NCI-H1694 (cell line): ENCODE results near the gene CD28.

Source experiments
- DNase-seq: peaks from one replicate; lab custom pipeline; 2025; lab: John Stamatoyannopoulos, UW

The CD28 gene

DNA sequence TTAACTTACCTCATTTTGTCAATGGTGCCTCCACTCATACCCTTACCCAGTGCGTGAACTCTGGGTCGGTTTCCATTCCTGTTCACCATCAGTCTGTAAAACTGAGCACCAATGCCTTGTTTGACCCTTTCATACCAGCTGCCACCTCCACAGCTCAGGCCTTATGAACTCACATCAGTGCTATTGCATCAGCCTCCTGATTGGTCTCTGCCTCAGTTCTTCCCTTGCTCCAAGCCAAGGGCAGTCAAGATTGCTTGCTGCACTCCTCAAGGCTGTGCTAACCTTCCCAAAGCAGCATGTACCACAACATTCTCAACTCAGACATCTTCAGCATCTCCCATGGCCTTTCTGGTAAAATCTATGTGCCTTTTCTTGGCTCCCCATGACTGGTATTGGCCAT is 9.3 kb downstream of the CD28 start:
- DNase-seq = no peak

DNA sequence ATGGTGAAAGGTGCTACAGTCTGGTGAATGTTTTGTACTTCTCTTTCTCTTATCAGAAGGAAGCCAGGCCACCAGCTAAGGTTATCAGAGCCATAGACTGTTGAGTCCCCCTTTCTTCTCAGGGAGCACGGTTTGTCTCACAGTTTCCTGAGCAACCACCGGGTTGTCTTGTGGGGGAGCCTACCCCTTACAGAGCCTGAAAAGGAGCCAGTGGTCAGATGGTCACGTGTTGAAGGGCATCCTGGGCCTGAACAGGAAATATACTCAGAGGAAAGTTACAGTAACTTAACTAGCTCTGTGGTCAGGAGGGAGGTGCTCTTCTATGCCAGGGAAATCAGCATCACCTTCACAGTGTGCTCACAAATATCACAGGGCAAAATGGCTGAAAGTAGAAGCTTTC is 11.6 kb downstream of the CD28 start:
- DNase-seq = no peak

DNA sequence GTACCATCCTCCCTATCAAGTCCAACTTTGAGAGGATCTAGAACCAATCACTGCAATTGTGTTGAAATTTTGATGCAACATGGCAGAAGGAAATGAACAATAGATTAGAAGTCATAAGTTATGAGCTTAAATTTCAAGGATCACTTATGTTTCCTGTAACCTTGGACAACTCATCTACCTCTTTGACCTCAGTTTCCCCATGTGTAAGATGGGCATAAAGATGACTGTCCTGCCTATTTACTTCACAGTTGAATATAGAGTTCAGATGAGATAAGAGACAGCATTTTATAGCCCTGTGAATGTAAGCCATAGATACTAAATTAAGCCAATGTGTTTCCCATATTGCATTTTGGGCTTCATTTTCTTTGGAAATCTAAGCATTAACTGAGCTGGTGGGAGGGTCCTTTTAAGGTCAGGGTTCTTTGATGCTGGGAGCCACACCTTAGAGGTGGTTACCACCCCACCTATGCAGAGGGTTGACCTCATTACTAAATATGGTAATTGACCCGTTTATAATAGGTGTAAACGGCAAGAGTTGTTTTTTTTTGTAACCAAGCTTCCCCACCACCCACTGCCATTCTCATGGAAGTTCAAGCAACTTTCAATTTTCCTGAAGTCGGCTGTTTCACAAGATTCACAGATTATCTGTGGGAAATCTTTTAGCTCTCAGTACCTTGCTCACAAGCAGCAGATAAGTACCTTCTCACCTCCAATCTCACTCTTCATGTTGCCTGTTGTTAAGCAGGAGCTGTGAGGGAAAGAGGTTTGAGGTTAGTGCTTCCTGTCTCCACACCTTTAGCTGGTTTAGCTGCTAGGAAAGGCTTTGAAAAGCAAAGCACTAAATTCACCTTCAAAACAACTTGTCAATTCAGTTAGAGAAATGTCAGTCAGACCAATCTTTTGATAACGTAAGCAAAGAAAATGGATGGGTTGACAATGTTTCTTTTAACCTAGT is 13.3 kb downstream of the CD28 start:
- DNase-seq = no peak

DNA sequence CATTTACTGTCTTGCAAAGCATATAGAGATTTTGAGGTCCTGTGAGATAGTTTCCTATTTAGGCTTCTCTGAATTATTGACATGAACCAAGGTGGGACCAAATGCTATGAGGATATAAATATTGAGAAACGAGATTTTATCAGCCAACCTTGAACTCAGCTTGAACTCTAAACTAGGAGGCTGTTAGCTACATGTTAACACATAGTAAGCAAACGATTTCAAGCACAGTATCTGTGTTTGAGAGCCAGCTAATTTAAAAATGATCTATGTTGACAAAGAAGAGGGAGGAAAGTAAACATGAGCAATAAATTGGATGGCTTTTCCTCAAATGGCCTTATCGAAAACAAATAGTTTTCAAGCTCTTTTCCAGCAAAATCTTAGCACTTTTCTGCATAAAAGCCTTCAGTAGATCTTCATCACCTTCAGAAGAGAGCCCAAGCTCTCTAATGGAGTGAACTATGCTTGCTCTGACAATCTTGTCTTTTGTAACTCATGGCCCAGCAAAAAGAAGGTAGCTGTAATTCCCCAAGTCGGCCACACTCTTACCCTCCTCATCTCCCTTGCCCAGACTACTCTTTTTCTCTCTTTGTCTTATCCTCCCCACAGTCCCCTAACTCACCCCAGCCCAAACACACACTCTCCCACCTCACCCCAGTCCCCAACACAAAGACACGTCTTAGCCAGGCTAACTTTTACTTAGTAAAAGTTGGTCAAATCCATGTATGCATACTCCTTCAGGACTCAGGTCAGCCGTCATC is 14.7 kb downstream of the CD28 start:
- DNase-seq = no peak

DNA sequence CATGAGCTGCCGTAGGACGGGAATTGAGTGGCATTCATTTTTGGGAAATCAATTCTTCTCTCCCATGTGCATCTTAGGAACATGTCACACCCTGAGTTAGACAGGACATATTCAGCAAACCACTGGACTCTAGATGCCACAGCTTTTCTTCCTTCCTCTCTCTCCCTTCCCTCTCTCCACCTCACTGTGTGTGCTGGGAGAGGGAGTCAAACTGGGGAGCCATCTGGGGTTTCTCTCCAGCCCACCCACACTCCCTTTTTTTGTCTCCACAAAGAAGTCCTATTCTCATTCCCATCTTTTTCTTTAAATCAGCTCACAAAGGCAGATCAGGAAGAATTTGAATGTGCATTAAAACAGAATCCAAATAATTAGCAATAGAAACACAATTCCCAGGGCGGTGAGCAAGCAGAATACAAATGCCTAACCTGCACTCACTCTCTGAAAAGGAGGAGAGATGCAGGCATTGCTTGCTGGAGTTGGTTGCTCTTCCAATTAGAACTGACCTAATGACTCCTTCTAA is 15.4 kb downstream of the CD28 start:
- no peak for DNase-seq

DNA sequence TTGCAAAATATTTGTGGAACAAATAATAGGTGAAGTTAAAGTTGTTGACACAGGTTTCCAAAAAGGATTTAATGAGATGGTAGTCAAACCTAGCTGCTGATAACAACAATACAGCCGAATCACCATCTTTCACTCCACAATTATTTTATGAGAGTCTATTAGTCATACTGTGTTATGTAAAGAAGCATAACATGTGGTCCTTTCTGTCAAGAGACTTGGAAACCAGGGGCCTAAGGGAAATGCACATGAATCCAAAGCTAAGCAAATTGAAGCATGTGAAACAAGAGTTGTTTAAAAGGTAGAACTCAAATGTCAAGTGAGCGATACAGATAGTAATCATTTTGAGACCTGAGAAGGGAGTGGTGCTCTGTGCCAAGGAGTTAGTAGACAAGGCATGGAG is 16.0 kb downstream of the CD28 start:
- DNase-seq = no peak

DNA sequence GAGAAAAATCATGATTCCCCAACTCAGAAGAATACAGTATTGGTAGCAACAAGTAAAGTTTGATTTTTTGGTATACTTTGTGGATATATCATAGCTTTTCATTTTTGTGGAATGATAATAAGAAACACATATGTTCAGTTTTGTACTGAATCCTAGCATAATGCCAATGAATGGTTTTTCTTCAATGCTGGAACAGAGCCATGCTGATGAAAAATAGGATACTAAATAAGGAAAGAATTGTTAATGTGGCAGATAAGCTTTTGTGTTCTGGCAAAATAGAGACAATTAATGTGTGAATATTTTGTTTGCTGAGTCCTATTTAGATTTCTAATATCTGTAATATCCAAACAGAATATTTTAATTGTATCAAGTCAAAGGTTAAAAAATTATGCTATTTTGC is 21.9 kb downstream of the CD28 start:
- DNase-seq = no peak

DNA sequence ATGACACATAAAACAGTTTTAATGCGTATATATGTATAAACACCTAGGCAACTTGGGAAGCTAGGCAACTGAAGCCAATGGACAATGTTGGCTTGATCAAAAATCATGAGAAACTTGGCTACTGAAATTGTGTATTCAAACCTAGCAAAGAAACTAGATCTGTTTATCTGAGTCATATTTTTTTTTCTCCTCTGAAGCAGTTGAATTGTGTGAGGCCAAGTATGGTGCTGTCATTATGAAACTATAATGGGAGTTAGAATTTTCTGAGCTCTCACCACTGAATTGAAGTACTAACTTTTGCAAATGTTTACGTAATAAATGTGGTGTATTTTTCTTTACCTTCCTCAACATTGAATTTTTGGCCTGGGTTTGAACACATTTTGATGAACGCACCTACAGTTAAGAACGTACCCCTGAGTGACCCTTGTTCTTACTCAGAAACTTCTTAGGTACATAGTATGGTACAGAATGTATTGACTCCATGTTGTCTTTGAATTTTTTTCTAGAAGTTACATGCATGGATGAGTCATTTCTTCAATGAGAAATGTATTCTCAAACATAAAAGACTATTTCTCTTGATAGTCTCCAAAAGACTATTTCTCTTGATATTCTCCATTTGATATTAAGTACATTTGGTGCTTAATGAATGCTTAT is 23.8 kb downstream of the CD28 start:
- DNase-seq = no peak

DNA sequence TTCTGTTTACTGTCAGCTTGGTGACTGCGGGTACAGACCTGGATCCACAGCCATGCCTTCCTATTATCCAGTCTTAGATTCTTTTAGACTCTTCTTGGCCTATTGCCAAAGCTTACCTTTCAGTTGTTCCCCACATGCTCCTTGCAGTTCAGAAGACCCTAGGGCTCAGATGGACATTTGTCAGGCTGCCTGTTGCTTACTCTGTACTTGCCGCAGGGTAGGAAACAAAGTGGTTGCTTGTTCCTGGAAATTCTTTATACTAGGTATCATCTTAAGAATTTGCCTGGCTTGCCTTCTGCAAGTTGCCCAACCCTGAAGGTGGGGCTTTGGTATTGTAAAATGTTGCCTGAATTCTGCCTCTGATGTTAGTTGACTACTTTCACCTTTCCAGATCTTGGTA is 24.4 kb downstream of the CD28 start:
- DNase-seq = no peak

DNA sequence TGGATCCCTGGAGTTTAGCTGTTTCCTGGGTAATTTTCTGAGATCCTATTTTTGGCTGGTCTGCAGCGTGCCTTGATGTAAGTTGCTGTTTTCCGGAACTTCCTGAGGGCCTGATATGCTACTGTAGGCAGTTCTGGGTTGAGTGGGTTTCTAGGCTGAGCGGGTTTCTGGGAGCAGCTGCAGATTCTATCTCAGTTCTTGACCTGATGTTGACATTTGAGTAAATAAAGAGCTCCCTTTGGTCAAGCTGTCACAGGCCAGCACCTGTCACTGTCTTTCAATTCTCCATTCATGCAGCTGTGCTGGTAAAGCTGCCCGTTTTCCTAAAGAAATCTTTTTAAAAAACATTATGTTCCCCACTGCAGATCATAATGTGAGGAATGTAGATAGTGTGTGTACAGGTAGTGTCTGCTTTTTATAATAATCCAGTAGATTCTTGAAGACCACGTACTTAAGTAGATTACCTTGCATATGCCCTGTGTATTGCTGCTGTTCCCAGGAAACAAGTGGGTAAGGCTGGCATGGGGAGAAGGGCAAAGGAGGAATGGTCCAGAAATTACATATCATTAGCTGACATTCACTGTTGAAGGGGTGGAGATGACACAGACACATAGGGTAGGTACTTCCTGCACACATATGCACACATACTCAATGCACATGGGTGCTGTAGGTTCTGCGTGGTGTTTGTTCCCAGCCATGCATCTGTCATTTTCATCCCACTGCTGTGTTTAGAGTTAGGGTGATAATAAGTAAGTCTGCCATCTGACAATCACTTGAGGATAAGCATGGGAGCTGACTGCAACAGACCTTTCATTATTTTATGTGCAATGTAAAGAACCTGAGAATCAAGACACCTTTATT is 25.9 kb downstream of the CD28 start:
- DNase-seq = no peak

DNA sequence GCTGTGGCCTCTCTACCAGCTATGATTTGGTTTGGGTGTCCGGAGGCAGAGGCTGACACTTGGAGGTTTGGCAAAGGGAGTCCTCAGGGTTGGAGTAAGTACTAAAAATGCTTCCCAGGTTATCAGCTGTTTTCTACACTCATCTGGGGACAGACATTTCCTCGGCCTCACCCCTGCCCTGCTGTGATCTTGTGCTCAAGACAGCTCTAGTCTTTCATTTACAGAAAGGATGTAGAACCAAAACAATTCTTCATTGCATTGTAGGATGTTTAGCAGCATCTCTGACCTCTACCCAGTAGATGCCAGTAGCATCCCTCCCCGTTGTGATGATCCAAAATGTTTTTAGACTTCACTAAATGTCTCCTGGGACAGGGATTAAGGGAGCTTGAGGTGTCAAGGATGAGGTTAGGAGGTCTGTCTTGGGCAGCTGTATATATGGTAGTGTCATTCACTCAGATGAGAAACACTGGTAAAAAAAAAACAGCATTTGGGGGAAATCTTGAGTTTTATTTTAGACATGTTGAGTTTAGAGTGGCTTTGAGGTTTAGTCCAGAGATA is 26.6 kb downstream of the CD28 start:
- no peak for DNase-seq

DNA sequence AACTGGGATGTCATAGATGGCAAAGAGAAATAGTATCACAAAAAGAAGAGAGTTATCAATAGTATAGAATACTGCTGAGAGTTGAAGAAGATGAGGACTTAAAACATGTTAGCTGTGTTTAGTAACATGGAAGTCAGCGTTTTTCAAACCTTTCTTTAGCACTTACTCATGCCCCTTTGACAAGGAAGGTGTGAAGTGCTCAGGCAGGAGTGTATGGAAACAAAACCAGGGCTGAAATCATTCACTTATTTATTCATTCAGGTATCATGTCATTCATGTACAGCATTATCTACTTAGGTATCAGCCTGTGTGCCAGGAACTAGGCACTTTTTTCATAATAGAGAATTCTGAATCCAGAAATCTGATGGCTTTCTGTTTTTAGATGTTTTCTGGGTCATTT is 27.2 kb downstream of the CD28 start:
- DNase-seq = no peak

DNA sequence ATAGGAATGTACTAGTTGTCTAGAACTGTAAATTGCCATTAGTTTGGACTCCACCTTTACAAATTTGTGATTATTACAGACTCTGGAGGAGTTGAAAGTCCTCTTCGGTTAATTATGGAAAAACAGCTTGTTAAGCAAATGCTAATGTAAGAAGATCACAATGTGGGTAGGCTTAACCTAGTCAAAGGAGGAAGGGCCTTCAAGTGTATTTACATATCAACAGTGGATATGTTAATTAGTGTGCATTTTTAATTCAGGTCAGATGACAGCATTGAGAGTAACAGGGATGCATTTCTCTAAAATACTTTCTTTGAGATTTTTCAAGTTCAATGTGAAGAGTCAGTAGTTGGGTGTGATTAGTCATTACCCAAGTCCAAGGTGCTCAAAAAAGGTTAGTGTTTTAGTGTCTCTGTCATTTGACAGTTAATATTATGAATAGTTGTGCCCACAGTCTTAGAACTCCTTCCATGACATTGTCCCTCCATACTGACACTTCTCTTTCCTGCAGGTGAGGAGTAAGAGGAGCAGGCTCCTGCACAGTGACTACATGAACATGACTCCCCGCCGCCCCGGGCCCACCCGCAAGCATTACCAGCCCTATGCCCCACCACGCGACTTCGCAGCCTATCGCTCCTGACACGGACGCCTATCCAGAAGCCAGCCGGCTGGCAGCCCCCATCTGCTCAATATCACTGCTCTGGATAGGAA is 28.0 kb downstream of the CD28 start:
- DNase-seq = no peak

DNA sequence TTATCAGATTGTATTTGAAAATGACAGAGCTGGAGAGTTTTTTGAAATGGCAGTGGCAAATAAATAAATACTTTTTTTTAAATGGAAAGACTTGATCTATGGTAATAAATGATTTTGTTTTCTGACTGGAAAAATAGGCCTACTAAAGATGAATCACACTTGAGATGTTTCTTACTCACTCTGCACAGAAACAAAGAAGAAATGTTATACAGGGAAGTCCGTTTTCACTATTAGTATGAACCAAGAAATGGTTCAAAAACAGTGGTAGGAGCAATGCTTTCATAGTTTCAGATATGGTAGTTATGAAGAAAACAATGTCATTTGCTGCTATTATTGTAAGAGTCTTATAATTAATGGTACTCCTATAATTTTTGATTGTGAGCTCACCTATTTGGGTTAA is 30.9 kb downstream of the CD28 start:
- no peak for DNase-seq

DNA sequence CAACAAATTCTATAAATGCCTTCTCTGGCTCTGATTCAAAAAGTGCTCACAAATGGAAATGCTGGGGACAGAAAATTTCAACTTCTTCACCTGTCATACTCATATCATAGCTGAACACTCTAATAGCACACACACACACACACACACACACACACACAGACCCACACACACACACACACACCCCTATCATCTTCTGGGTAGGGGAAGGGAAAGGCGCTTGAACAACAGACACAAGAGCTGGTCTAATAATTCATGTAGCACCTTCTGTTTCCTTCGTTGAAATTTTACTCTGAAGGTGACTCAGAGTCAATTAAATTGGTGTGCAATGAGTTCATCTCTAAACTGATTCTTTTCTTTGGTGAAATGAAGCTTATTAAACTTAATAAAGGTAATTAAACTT is 32.9 kb downstream of the CD28 start:
- DNase-seq = no peak

DNA sequence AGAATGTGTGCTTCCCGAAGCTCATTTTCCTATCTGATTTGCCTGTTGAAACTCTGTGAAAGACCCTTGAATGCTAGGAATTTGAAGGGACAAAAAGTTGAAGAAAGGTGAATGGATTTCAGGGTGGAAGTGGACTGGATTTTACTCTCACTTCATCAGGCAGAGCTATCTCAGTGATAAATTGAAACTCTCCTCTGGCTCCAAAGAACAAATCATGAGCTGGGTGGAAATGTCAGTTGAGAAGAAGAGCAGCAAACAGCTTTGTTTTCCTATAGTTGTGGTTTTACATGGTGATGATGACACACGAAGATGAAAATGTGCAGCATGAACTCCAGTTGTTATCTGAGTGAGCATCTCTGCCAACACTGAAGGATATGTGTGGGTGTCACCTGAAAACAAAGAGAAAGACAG is 34.4 kb downstream of the CD28 start:
- no peak for DNase-seq

DNA sequence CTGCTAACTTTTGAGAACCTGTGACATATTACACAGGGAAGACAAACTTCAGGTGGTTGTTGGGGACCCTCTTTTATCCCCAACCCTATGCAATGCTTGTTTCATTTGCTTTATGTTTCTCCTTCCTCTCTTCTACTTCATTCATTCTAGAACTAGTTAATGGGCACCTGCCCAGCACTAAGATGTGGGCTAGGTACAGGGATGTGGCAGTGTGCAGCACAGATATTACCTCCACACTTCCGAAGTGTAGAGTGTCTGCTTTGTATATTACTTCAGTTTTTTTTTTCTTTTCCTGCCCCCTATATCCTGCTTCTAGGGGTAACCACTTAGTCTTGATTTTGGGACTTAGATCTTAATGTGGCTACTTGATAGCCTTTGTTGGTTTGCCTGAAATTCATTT is 35.1 kb downstream of the CD28 start:
- no peak for DNase-seq

DNA sequence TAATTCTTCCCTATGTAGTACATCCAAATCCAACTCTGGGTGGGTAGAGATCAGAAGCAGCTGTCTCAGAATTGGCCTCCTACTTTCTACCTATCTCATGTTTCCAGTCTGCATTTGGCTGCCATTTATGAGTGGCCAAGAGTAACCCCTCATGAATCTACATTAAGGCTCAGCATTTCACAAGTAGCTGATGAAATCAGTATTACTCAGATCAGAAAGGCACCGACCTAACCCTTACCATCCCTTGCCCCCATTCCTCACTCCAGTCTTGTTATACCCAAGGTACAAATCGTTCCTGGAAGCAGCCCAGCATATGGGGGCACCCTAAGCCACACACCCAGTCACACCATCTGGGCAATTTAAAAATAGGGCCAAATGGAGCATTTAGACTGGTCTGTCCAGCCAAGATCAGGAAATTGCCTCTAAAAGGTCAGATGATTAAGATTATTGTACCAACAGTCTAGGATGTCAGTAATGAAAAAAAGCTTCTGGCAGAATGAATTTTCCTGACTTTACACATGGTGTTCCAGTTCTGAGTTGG is 37.1 kb downstream of the CD28 start:
- DNase-seq = no peak

DNA sequence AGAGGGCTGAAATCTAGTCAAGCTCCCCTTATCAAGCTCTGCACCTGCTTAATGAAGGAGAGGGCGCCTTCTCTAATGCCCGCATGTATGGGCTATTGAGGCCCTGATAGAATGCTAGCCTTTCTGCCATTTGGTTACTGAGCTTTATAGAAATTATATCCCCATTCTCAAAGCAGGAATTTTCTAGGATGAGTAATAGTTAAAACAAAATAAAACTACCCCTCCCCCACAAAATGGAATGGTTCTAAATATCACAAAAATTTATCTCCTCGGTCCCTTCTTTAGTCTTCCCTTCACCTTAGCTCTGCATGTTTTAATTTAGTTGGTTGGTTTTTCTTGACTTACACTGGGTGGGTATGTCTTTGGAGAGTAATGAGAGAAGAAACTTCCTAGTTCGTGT is 37.7 kb downstream of the CD28 start:
- no peak for DNase-seq

DNA sequence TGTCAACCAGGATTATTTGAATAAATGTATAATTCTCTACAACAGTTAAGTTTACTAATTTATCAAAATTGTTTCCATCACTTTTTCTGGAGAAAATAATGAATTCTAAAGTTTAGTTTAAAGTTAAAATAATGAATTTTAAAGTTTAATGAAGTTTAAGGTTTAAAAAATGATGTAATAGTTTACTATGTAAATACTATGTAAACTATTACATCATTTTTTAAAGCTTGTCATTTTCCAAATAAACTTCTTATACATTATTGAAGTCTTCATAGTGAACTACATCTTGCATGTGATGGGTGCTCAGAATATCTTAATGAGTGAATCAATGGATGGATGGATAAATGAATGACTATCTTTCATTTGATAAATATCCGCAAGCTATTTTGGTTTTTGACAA is 38.8 kb downstream of the CD28 start:
- no peak for DNase-seq
